Trophoblast cell (in vitro differentiated cells and primary cell): ENCODE measurements around the gene SDS.

Experiments used
- DNase-seq, 2 donors: peaks; one replicate each; pipeline ENCODE4 v3.0.0-alpha.2; 2016
- H2AFZ ChIP-seq: 2 replicates; pipeline ENCODE4 v1.6.1; 2013; ENCODE audit warnings: low read length, moderate library complexity, mild to moderate bottlenecking; ENCODE audit not compliant: insufficient read depth, poor library complexity
- H2AK5ac ChIP-seq: 2 replicates; pipeline ENCODE4 v1.6.1; 2013; ENCODE audit warnings: mild to moderate bottlenecking, low read length
- H2BK120ac ChIP-seq: 2 replicates; pipeline ENCODE4 v1.6.1; 2013; ENCODE audit warnings: low read length, mild to moderate bottlenecking, moderate library complexity; ENCODE audit not compliant: insufficient read depth, poor library complexity
- H2BK12ac ChIP-seq: 2 replicates; pipeline ENCODE4 v1.6.1; 2013; ENCODE audit warnings: mild to moderate bottlenecking, low read length, moderate library complexity
- H2BK5ac ChIP-seq: 2 replicates; pipeline ENCODE4 v1.6.1; 2013; ENCODE audit warnings: low read length, low read depth, moderate library complexity, mild to moderate bottlenecking; ENCODE audit not compliant: poor library complexity
- H3K14ac ChIP-seq: 2 replicates; pipeline ENCODE4 v1.6.1; 2013; ENCODE audit warnings: mild to moderate bottlenecking, low read length
- H3K18ac ChIP-seq: 2 replicates; pipeline ENCODE4 v1.6.1; 2013; ENCODE audit warnings: mild to moderate bottlenecking, low read length
- H3K23ac ChIP-seq: 2 replicates; pipeline ENCODE4 v1.6.1; 2013; ENCODE audit warnings: low read length
- H3K27ac ChIP-seq: 2 replicates; pipeline ENCODE4 v1.5.1; 2013; ENCODE audit warnings: low read depth, mild to moderate bottlenecking, inconsistent platforms, low read length, moderate library complexity
- H3K27me3 ChIP-seq: 2 replicates; pipeline ENCODE4 v1.6.1; 2013; ENCODE audit warnings: inconsistent platforms, mild to moderate bottlenecking, low read length, moderate library complexity; ENCODE audit not compliant: insufficient read depth
- H3K36me3 ChIP-seq, 2 experiments: 1 replicate in 1 of 2; 2 replicates in 1 of 2; pipeline ENCODE4 v1.6.1; 2013; ENCODE audit warnings: low read length in 2 of 2, mild to moderate bottlenecking in 2 of 2, moderate library complexity in 1 of 2; ENCODE audit not compliant: insufficient read depth in 2 of 2, control insufficient read depth in 1 of 2
- H3K4ac ChIP-seq: 2 replicates; pipeline ENCODE4 v1.6.1; 2013; ENCODE audit warnings: low read depth, mild to moderate bottlenecking, low read length, moderate library complexity
- H3K4me1 ChIP-seq, 2 experiments: 1 replicate in 1 of 2; 2 replicates in 1 of 2; pipeline ENCODE4 v1.6.1; 2013; ENCODE audit warnings: low read length in 2 of 2, mild to moderate bottlenecking in 2 of 2, moderate library complexity in 1 of 2; ENCODE audit not compliant: insufficient read depth in 2 of 2, control insufficient read depth in 1 of 2
- H3K4me2 ChIP-seq: 2 replicates; pipeline ENCODE4 v1.6.1; 2013; ENCODE audit warnings: inconsistent platforms, mild to moderate bottlenecking, low read length, moderate library complexity
- H3K4me3 ChIP-seq: 2 replicates; pipeline ENCODE4 v1.5.1; 2013; ENCODE audit warnings: mild to moderate bottlenecking, low read depth, low read length, inconsistent platforms
- H3K79me1 ChIP-seq: one replicate; pipeline ENCODE4 v1.6.1; 2013; ENCODE audit warnings: low read length
- H3K79me2 ChIP-seq: 2 replicates; pipeline ENCODE4 v1.6.1; 2013; ENCODE audit warnings: low read length, mild to moderate bottlenecking; ENCODE audit not compliant: control insufficient read depth, insufficient read depth, poor library complexity
- H3K9ac ChIP-seq: 2 replicates; pipeline ENCODE4 v1.6.1; 2013; ENCODE audit warnings: mild to moderate bottlenecking, low read length
- H3K9me3 ChIP-seq: 2 replicates; pipeline ENCODE4 v1.6.1; 2013; ENCODE audit warnings: low read depth, mild to moderate bottlenecking, control low read depth, inconsistent platforms, low read length; ENCODE audit not compliant: insufficient read depth
- H4K12ac ChIP-seq: 2 replicates; pipeline ENCODE4 v1.6.1; 2013; ENCODE audit warnings: low read depth, mild to moderate bottlenecking, low read length, moderate library complexity
- H4K8ac ChIP-seq: 2 replicates; pipeline ENCODE4 v1.6.1; 2013; ENCODE audit warnings: low read depth, mild to moderate bottlenecking, low read length, moderate library complexity
- H4K91ac ChIP-seq: one replicate; pipeline ENCODE4 v1.6.1; 2013; ENCODE audit warnings: low read depth, mild to moderate bottlenecking, low read length, moderate library complexity
- WGBS: extraction: QIAGEN DNeasy Blood & Tissue Kit; methylation state at CpG from one replicate; pipeline ENCODE4 v1.1.7; 2013; ENCODE audit warnings: missing lambda C conversion rate; ENCODE audit not compliant: insufficient read length, insufficient coverage; ENCODE audit errors: extremely low coverage; 5-methylcytosine and 5-hydroxymethylcytosine counted together

Gene SDS

GRCh38 chr12:113440947-113441782 lies 37.5 kb upstream of the SDS start:
- Histone ChIP-seq H3K79me2 (no peaks in the 10 kb centered on the region), H2BK5ac (no peak overlapping the region), H3K79me1 (no peaks in the 10 kb centered on the region), H2BK12ac (no peak overlapping the region), H3K4me2 (no peak overlapping the region), H3K9me3 (no peaks in the 10 kb centered on the region), H4K8ac (no peak overlapping the region), H3K4me3 (no peak overlapping the region), H3K4ac (no peak overlapping the region), H4K91ac (no peak overlapping the region), H3K14ac (no peak overlapping the region), H3K23ac (no peak overlapping the region), H3K4me1 (no peaks in the 10 kb centered on the region), H2BK120ac (no peak overlapping the region), H3K18ac (no peak overlapping the region), H3K27me3 (no peaks in the 10 kb centered on the region), H2AFZ (no peak overlapping the region), H3K36me3 (no peaks in the 10 kb centered on the region), H3K9ac (no peak overlapping the region), H3K27ac (no peak overlapping the region), H2AK5ac (no peak overlapping the region), H4K12ac (no peak overlapping the region)
- DNase-seq = no peak
- WGBS = no CpG with 5 or more reads among the region's 14 CpGs

- H3K79me2 ChIP-seq = no peaks in the 10 kb centered on the region
- H3K23ac ChIP-seq = no peak overlapping the region
- H3K4ac ChIP-seq = no peak overlapping the region
- H3K4me2 ChIP-seq = no peak overlapping the region
- no peak overlapping the region for H2BK5ac ChIP-seq
- no peak overlapping the region for H4K12ac ChIP-seq
- no peak overlapping the region for H3K27ac ChIP-seq
- H2AK5ac ChIP-seq = no peak overlapping the region
- H3K4me1 ChIP-seq = no peaks in the 10 kb centered on the region
- no peaks in the 10 kb centered on the region for H3K9me3 ChIP-seq
- no peaks in the 10 kb centered on the region for H3K36me3 ChIP-seq
- no peak overlapping the region for H2BK12ac ChIP-seq
- no peak overlapping the region for H2AFZ ChIP-seq
- H3K14ac ChIP-seq = no peak overlapping the region
- no CpG with 5 or more reads among the region's 7 CpGs for WGBS
- H4K8ac ChIP-seq = no peak overlapping the region
- H3K79me1 ChIP-seq = no peaks in the 10 kb centered on the region
- no peak overlapping the region for H3K18ac ChIP-seq
- DNase-seq = no peak
- H3K27me3 ChIP-seq = no peaks in the 10 kb centered on the region
- no peak overlapping the region for H3K9ac ChIP-seq
- no peak overlapping the region for H2BK120ac ChIP-seq
- no peak overlapping the region for H4K91ac ChIP-seq
- H3K4me3 ChIP-seq = no peak overlapping the region
Observed at GRCh38 chr12:113440336-113440735, 36.6 kb upstream of the SDS start.

GRCh38 chr12:113439606-113440030 lies 35.9 kb upstream of the SDS start:
- no peaks in the 10 kb centered on the region for H3K36me3 ChIP-seq
- WGBS = no CpG with 5 or more reads among the region's 8 CpGs
- no peak overlapping the region for H3K23ac ChIP-seq
- H3K4ac ChIP-seq = no peak overlapping the region
- no peak overlapping the region for H3K27ac ChIP-seq
- peak; percentile 33 to 66 for DNase-seq
- H2BK12ac ChIP-seq = no peak overlapping the region
- no peak overlapping the region for H4K12ac ChIP-seq
- no peak overlapping the region for H3K14ac ChIP-seq
- H2AFZ ChIP-seq = no peak overlapping the region
- H3K79me2 ChIP-seq = no peaks in the 10 kb centered on the region
- H3K9ac ChIP-seq = no peak overlapping the region
- no peak overlapping the region for H2BK120ac ChIP-seq
- no peak overlapping the region for H2AK5ac ChIP-seq
- H3K4me2 ChIP-seq = no peak overlapping the region
- no peaks in the 10 kb centered on the region for H3K4me1 ChIP-seq
- no peaks in the 10 kb centered on the region for H3K9me3 ChIP-seq
- no peak overlapping the region for H4K91ac ChIP-seq
- no peak overlapping the region for H4K8ac ChIP-seq
- no peak overlapping the region for H2BK5ac ChIP-seq
- no peaks in the 10 kb centered on the region for H3K79me1 ChIP-seq
- no peaks in the 10 kb centered on the region for H3K27me3 ChIP-seq
- no peak overlapping the region for H3K4me3 ChIP-seq
- H3K18ac ChIP-seq = no peak overlapping the region

GRCh38 chr12:113439301-113439597 lies 35.6 kb upstream of the SDS start:
- H4K91ac ChIP-seq = no peak overlapping the region
- H3K4me1 ChIP-seq = no peaks in the 10 kb centered on the region
- no peak overlapping the region for H4K8ac ChIP-seq
- no peaks in the 10 kb centered on the region for H3K79me2 ChIP-seq
- H3K4ac ChIP-seq = no peak overlapping the region
- no CpG with 5 or more reads among the region's 4 CpGs for WGBS
- H3K4me2 ChIP-seq = no peak overlapping the region
- H3K79me1 ChIP-seq = no peaks in the 10 kb centered on the region
- H3K27me3 ChIP-seq = no peaks in the 10 kb centered on the region
- no peak overlapping the region for H3K23ac ChIP-seq
- no peak overlapping the region for H2BK120ac ChIP-seq
- H3K27ac ChIP-seq = no peak overlapping the region
- no peak overlapping the region for H3K4me3 ChIP-seq
- H4K12ac ChIP-seq = no peak overlapping the region
- H3K14ac ChIP-seq = no peak overlapping the region
- no peak overlapping the region for H3K18ac ChIP-seq
- H2BK12ac ChIP-seq = no peak overlapping the region
- H3K9me3 ChIP-seq = no peaks in the 10 kb centered on the region
- H3K9ac ChIP-seq = no peak overlapping the region
- H3K36me3 ChIP-seq = no peaks in the 10 kb centered on the region
- H2AK5ac ChIP-seq = no peak overlapping the region
- no peak overlapping the region for H2AFZ ChIP-seq
- no peak overlapping the region for H2BK5ac ChIP-seq
- no peak for DNase-seq
